ENCODE results near the gene GIGYF2. TPM values are rescaled to one million over a fixed set of nuclear protein-coding genes. Genes with fewer than 3 reads are reported as not detected.

Gene GIGYF2
- total RNA-seq, 4 donors from 2014 or later, result 54.2 to 64.7 (median 59.9) TPM

DNA sequence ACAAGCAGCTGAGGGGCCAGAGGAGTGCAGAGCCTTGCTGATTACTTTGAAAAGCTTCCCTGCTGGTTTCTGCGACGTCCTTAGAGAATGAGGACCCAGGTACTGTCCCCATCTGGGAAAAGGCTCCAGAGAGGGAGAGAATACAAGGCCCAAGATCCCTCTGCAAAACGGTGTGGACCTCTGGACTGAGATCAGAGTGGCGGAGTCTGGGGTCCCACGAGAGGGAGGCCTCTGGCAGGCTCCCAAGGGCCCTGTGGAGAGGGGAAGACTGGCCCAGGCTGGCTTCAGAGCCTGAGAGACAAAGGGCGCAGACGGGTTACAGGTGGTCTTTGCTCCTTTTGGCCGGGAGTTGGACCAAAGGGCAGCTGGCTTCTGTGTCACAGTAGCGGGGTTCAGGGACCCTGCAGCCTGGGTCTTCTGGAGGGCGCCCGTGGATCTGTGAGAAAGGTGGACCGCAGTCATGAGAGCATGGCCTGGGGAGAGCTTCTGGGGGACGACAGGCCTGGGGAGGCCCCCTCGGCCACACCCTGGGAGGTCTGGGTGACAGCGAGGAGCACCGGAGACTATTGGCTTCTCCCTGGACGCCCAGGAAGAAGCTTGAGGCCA is 173.7 kb downstream of the GIGYF2 start:
- intact Hi-C loops (cut with DNase I), result no loop called here
- no peak overlapping the region for H3K27ac ChIP-seq (replicated peaks in 1 of 4)
- no peak for DNase-seq (ENCODE audit: extremely low spot score)
- TF ChIP-seq POLR2AphosphoS5 (IDR thresholded peaks at IDR 0.05), result no peak
- TF ChIP-seq POLR2A (IDR thresholded peaks at IDR 0.05; ENCODE audit: low read depth), result no peak
- no peak for TF ChIP-seq EP300 (IDR thresholded peaks at IDR 0.05)
- no peak for TF ChIP-seq CTCF (IDR thresholded peaks at IDR 0.05)
- peaks cover 2 to 7% (median 6%) of the 10 kb centered on the region in 4 donors for H3K4me1 ChIP-seq
- H3K36me3 ChIP-seq, result no peaks in the 10 kb centered on the region
- H3K4me3 ChIP-seq, result no peak overlapping the region
- H3K9me3 ChIP-seq, result no peaks in the 10 kb centered on the region
- H3K27me3 ChIP-seq, result peaks cover 0 to 14% (median 9%) of the 10 kb centered on the region in 4 donors
- WGBS, result 77% methylated on average over 11 of the region's 17 CpGs

DNA sequence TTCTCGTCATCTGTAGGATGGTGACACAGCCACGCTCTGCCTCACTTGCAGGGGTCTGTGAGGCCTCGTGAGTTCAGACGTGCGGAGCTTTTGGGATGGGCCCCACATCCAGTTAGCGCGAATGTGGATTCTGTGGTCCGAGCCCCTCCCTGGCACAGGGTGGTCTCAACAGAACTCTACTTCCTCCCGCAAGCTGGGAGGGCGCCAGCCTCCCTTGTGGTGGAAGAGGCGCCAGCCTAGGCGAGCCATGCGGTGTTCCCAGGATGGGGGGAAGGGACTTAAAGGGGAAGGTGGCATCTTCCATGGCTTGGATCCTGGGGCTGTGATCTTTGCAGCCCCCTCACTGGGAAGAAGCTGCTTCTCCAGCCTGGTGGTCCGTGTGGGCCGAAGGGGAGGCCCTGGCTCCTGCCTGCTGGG is 174.3 kb downstream of the GIGYF2 start:
- no peak for TF ChIP-seq CTCF (IDR thresholded peaks at IDR 0.05)
- TF ChIP-seq POLR2A (IDR thresholded peaks at IDR 0.05; ENCODE audit: low read depth), result no peak
- no peak for TF ChIP-seq POLR2AphosphoS5 (IDR thresholded peaks at IDR 0.05)
- no peak for TF ChIP-seq EP300 (IDR thresholded peaks at IDR 0.05)
- no peaks in the 10 kb centered on the region for H3K36me3 ChIP-seq
- H3K9me3 ChIP-seq, result no peaks in the 10 kb centered on the region
- intact Hi-C loops (cut with DNase I), result no loop called here
- H3K27me3 ChIP-seq, result peaks cover 0 to 19% (median 13%) of the 10 kb centered on the region in 4 donors
- no peak overlapping the region for H3K27ac ChIP-seq (replicated peaks in 1 of 4)
- 94% methylated on average over 13 of the region's 15 CpGs for WGBS
- no peak overlapping the region for H3K4me3 ChIP-seq
- DNase-seq (ENCODE audit: extremely low spot score), result no peak
- H3K4me1 ChIP-seq, result peaks cover 4 to 12% (median 11%) of the 10 kb centered on the region in 4 donors

DNA sequence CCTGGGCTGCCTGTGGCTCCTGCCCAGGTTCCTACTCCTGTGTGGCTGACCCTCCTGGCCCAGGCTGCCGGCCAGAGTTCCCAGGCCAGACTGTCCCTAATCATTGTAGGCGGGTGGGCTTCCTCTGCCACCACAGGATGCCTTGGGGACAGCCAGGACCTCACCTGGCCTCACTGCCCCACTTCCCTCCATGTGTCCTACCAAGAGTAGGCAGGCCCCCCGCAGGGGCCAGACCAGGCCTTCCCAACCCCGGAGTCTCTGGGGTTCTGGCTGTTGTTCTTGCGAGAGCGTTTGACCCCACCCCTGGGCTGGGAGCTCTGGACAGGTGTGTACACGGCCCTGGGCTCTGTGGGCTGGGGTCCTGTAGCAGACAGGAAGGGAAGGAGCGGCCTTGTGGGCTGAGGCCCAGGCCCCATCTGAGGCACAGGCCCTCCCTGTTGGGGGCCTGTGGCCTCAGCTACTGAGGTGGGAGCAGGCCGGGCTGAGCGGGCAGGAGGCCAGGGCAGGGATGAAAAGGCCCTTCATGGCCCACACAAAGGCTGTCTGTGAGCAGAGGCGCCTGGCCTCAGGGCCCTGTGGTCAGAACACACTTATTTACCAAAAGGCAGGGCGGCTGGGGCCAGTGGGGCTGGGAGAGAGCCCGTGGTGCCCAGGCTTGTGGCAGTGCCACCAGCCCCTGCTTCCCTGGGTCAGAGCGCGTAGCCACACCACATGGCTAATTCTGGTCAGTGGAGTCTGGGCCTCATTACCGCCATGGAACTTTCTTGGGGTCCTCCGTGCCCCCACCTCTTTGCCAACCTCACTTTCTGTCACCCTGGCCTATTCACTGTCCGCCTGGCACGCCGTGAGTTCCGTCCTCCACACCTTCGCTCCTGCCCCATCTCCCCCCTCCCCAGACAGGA is 175.0 kb downstream of the GIGYF2 start:
- no peak for TF ChIP-seq POLR2A (IDR thresholded peaks at IDR 0.05; ENCODE audit: low read depth)
- no peak for TF ChIP-seq EP300 (IDR thresholded peaks at IDR 0.05)
- no peak for TF ChIP-seq POLR2AphosphoS5 (IDR thresholded peaks at IDR 0.05)
- no peak for TF ChIP-seq CTCF (IDR thresholded peaks at IDR 0.05)
- Histone ChIP-seq H3K36me3 (no peaks in the 10 kb centered on the region), H3K27ac (replicated peaks in 1 of 4) (no peak overlapping the region), H3K9me3 (no peaks in the 10 kb centered on the region), H3K27me3 (peaks cover 0 to 26% (median 13%) of the 10 kb centered on the region in 4 donors), H3K4me3 (no peak overlapping the region), H3K4me1 (peaks cover 4 to 18% (median 18%) of the 10 kb centered on the region in 4 donors)
- intact Hi-C loops (cut with DNase I), result no loop called here
- 84% methylated on average over 14 of the region's 22 CpGs for WGBS
- no peak for DNase-seq (ENCODE audit: extremely low spot score)

DNA sequence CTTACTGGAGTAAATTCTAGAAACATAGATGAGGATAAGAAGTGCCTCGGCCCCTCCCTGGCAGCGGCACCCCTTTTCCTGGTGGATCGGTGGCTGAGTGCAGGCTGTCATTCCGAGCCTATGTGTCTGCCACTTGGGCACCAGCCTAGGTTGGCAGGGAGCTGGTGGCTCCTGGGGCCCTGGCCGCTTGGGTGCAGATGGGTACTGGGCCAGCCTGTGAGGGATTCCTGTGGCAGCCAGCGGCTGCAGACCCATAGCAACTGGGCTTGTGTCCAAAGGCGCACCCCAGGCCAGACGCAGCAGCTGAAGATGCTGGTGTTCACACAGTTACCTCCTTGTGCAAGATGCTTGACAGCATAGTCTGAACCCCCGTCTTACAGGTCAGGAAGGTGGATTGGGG is 175.7 kb downstream of the GIGYF2 start:
- intact Hi-C loops (cut with DNase I), result no loop called here
- no peak for DNase-seq (ENCODE audit: extremely low spot score)
- H3K27ac ChIP-seq (replicated peaks in 1 of 4), result no peak overlapping the region

More for the DNA sequence above, 175.7 kb downstream of the GIGYF2 start:
- TF ChIP-seq POLR2AphosphoS5 (IDR thresholded peaks at IDR 0.05) (no peak), EP300 (IDR thresholded peaks at IDR 0.05) (no peak), CTCF (IDR thresholded peaks at IDR 0.05) (no peak), POLR2A (IDR thresholded peaks at IDR 0.05; ENCODE audit: low read depth) (no peak)
- Histone ChIP-seq H3K27me3 (peaks cover 0 to 33% (median 13%) of the 10 kb centered on the region in 4 donors), H3K4me1 (peaks cover 4 to 18% (median 18%) of the 10 kb centered on the region in 4 donors), H3K36me3 (no peaks in the 10 kb centered on the region), H3K4me3 (no peak overlapping the region), H3K9me3 (no peaks in the 10 kb centered on the region)
- 92% methylated on average over 5 of the region's 9 CpGs for WGBS

Data from esophagus muscularis mucosa (tissue), 4 donors.